Psoas muscle (tissue), 8 donors: ENCODE measurements around the gene DCUN1D2. TPM values are rescaled to one million over a fixed set of nuclear protein-coding genes. Genes with fewer than 3 reads are reported as not detected.

Source experiments
- ATAC-seq, 4 donors: fragments of 200-7000 bp; cut with Tn5 transposase; one replicate each; pipeline ENCODE4 v1.9.1; 2020; ENCODE audit warnings: moderate library complexity in 3 of 4, mild to moderate bottlenecking in 2 of 4
- DNase-seq, 2 donors: peaks; one replicate each; pipeline ENCODE4 v3.0.0-alpha.2; 2020
- H3K27ac ChIP-seq: fragments of 200-600 bp; one replicate; pipeline ENCODE4 v1.8.0; 2022
- H3K27me3 ChIP-seq, 3 donors: fragments of 200-600 bp in 1 of 3; one replicate each; pipeline versions ENCODE4 v1.6.1 to v1.8.0; 2013 to 2022; ENCODE audit warnings: low read length in 2 of 3, mild to moderate bottlenecking in 2 of 3, moderate library complexity in 1 of 3; ENCODE audit not compliant: insufficient read depth in 3 of 3
- H3K36me3 ChIP-seq, 2 donors: fragments of 200-600 bp in 1 of 2; one replicate each; pipeline versions ENCODE4 v1.6.1 to v1.8.0; 2013 to 2022; ENCODE audit warnings: low read depth in 1 of 2, mild to moderate bottlenecking in 1 of 2, moderate library complexity in 1 of 2; ENCODE audit not compliant: insufficient read depth in 1 of 2
- H3K4me1 ChIP-seq: fragments of 200-600 bp; one replicate; pipeline ENCODE4 v1.8.0; 2022
- H3K4me3 ChIP-seq: fragments of 200-600 bp; one replicate; pipeline ENCODE4 v1.8.0; 2022; ENCODE audit warnings: mild to moderate bottlenecking
- H3K9me3 ChIP-seq: fragments of 200-600 bp; one replicate; pipeline ENCODE4 v1.8.0; 2022
- CTCF ChIP-seq: fragments of 200-600 bp; IDR thresholded peaks from one replicate; pipeline ENCODE4 v1.8.0; 2022; ENCODE audit warnings: antibody characterized with exemption
- WGBS, 3 donors: extraction: QIAGEN DNeasy Blood & Tissue Kit; methylation state at CpG; one replicate each; pipeline versions ENCODE4 v1.1.6 to v1.1.7; 2013; 5-methylcytosine and 5-hydroxymethylcytosine counted together
- intact Hi-C, 2 donors: fragments of 100-400 bp; cut with DNase I; formaldehyde crosslinking; loops; one replicate each; pipeline versions ENCODE4 v1.11.0 to v1.14.2; 2022
- polyA plus RNA-seq, 3 donors: library from polyadenylated mRNA; stranded (reverse); fragments of 200-250 nt; gene quantifications; one replicate each; pipeline ENCODE4 v1.2.3, GENCODE V29; 2013
- total RNA-seq, 4 donors: library from RNA; stranded (reverse); fragmentation: NEBNext Ultra II Directional in 2 of 4; extraction: Animal tissue kit (Norgen Biotek cat#: 25700) in 2 of 4; gene quantifications; one replicate each; pipeline versions ENCODE4 v1.2.1 to v1.2.4, GENCODE V29; 2021 to 2023
- donor health status: healthy with polysubstance abuse.
- donor health status: DM: no; HTN: no; CAD: no; lungs with moderate emphysema.
- donor health status: Bipolar disorder and iron deficiency.
- donor health status: healthy.
- donor health status: DM: yes; HTN: yes; CAD: no.
- donor health status: DM: no; HTN: no; CAD: no.
- donor health status: DM: no; HTN: no; CAD: no.
- donor health status: DM: yes; HTN: yes; CAD: no.

Gene DCUN1D2
- total and polyA plus RNA-seq, 7 donors: 32.4 to 151 (median 71.2) TPM

- Histone ChIP-seq H3K9me3 (no peaks in the 10 kb centered on the region), H3K36me3 (peaks cover 0 to 70% of the 10 kb centered on the region in 2 donors), H3K4me1 (no peaks in the 10 kb centered on the region), H3K4me3 (no peak overlapping the region), H3K27me3 (no peaks in the 10 kb centered on the region), H3K27ac (no peak overlapping the region)
- intact Hi-C loops: no loop called here
- TF ChIP-seq CTCF: no peak
- ATAC-seq: no peak
- 94 to 96% (median 95%) methylated on average over 15 of the region's 15 CpGs for WGBS, 3 donors
- DNase-seq: no peak
Observed at GRCh38 chr13:113511361-113511760, 20.9 kb upstream of the DCUN1D2 start.

GRCh38 chr13:113510871-113511270, 20.4 kb upstream of the DCUN1D2 start:
- Histone ChIP-seq H3K9me3 (no peaks in the 10 kb centered on the region), H3K27me3 (no peaks in the 10 kb centered on the region), H3K4me3 (no peak overlapping the region), H3K27ac (no peak overlapping the region), H3K4me1 (no peaks in the 10 kb centered on the region), H3K36me3 (peaks cover 0 to 67% of the 10 kb centered on the region in 2 donors)
- WGBS, 3 donors: 93 to 97% (median 97%) methylated on average over 21 of the region's 21 CpGs
- DNase-seq (no peak), ATAC-seq (no peak)
- intact Hi-C loops: no loop called here
- no peak for TF ChIP-seq CTCF

GRCh38 chr13:113509989-113510388, 19.5 kb upstream of the DCUN1D2 start:
- H3K4me1 ChIP-seq: no peaks in the 10 kb centered on the region
- DNase-seq: no peak
- H3K27me3 ChIP-seq: no peaks in the 10 kb centered on the region
- H3K4me3 ChIP-seq: no peak overlapping the region
- no peak for ATAC-seq
- no peak overlapping the region for H3K27ac ChIP-seq
- TF ChIP-seq CTCF: no peak
- H3K36me3 ChIP-seq: peaks cover 0 to 67% of the 10 kb centered on the region in 2 donors
- 95 to 98% (median 96%) methylated on average over 10 of the region's 10 CpGs for WGBS, 3 donors
- H3K9me3 ChIP-seq: no peaks in the 10 kb centered on the region
- intact Hi-C loops: no loop called here

- TF ChIP-seq CTCF: no peak
- ATAC-seq (no peak), DNase-seq (no peak)
- Histone ChIP-seq H3K4me3 (no peak overlapping the region), H3K9me3 (no peaks in the 10 kb centered on the region), H3K4me1 (no peaks in the 10 kb centered on the region), H3K36me3 (peaks cover 0 to 68% of the 10 kb centered on the region in 2 donors), H3K27ac (no peak overlapping the region), H3K27me3 (no peaks in the 10 kb centered on the region)
- intact Hi-C loops: no loop called here
- WGBS, 3 donors: 92% methylated on average over 16 to 17 of the region's 17 CpGs
Observed at GRCh38 chr13:113508521-113509254, 18.2 kb upstream of the DCUN1D2 start.
